HG03280 (cell line): ENCODE results near the gene CEBPZOS.
"Not testable (repeated sequence)": the region's sequence is repeated elsewhere in the genome, so short reads cannot be mapped to it uniquely, and the experiment has no call there.

ENCODE experiments used
- ATAC-seq: cut with Tn5 transposase; IDR thresholded peaks from one replicate; pipeline ENCODE4 v1.9.1; 2021; ENCODE audit warnings: mild to moderate bottlenecking, moderate library complexity; ENCODE audit not compliant: unreplicated experiment

CEBPZOS gene

GRCh38 chr2:37190290-37190689 lies 6.0 kb upstream of the CEBPZOS start:
- no peak for ATAC-seq

- ATAC-seq = no peak
These were observed 5.0 kb upstream of the CEBPZOS start for GRCh38 chr2:37191253-37191652.

GRCh38 chr2:37191747-37192146 lies 4.5 kb upstream of the CEBPZOS start:
- ATAC-seq = no peak

- ATAC-seq = no peak
These were observed 3.7 kb upstream of the CEBPZOS start for GRCh38 chr2:37192551-37192950.

- not testable (repeated sequence) for ATAC-seq
These were observed 405 bp upstream of the CEBPZOS start for GRCh38 chr2:37195862-37196319.

GRCh38 chr2:37198681-37199065 lies 2.4 kb downstream of the CEBPZOS start:
- ATAC-seq = no peak

GRCh38 chr2:37201208-37201607 lies 4.9 kb downstream of the CEBPZOS start:
- no peak for ATAC-seq

- no peak for ATAC-seq
These were observed 5.5 kb downstream of the CEBPZOS start for GRCh38 chr2:37201766-37202165.

GRCh38 chr2:37203708-37204107 lies 7.4 kb downstream of the CEBPZOS start:
- no peak for ATAC-seq

GRCh38 chr2:37205071-37205661 lies 8.9 kb downstream of the CEBPZOS start:
- not testable (repeated sequence) for ATAC-seq

- ATAC-seq = no peak
These were observed 9.5 kb downstream of the CEBPZOS start for GRCh38 chr2:37205689-37206341.

- not testable (repeated sequence) for ATAC-seq
These were observed 10.5 kb downstream of the CEBPZOS start for GRCh38 chr2:37206760-37207159.

GRCh38 chr2:37211212-37211611 lies 14.9 kb downstream of the CEBPZOS start:
- ATAC-seq = no peak

- no peak for ATAC-seq
These were observed 15.6 kb downstream of the CEBPZOS start for GRCh38 chr2:37211939-37212338.

- ATAC-seq = no peak
These were observed 19.0 kb downstream of the CEBPZOS start for GRCh38 chr2:37215250-37215649.

- ATAC-seq = no peak
These were observed 22.8 kb downstream of the CEBPZOS start for GRCh38 chr2:37219046-37219445.

GRCh38 chr2:37223131-37223530 lies 26.8 kb downstream of the CEBPZOS start:
- no peak for ATAC-seq

- no peak for ATAC-seq
These were observed 27.8 kb downstream of the CEBPZOS start for GRCh38 chr2:37224063-37224462.

- ATAC-seq = not testable (repeated sequence)
These were observed 28.8 kb downstream of the CEBPZOS start for GRCh38 chr2:37225129-37225528.

- ATAC-seq = no peak
These were observed 30.6 kb downstream of the CEBPZOS start for GRCh38 chr2:37226863-37227262.

- ATAC-seq = no peak
These were observed 32.5 kb downstream of the CEBPZOS start for GRCh38 chr2:37228788-37229187.

GRCh38 chr2:37230581-37230980 lies 34.3 kb downstream of the CEBPZOS start:
- no peak for ATAC-seq
